EH (cell line): ENCODE data around the gene SEC16B.

Experiments
- DNase-seq: peaks from one replicate; pipeline ENCODE4 v3.0.0-alpha.2; 2015; ENCODE audit warnings: low read depth

Gene SEC16B

DNA sequence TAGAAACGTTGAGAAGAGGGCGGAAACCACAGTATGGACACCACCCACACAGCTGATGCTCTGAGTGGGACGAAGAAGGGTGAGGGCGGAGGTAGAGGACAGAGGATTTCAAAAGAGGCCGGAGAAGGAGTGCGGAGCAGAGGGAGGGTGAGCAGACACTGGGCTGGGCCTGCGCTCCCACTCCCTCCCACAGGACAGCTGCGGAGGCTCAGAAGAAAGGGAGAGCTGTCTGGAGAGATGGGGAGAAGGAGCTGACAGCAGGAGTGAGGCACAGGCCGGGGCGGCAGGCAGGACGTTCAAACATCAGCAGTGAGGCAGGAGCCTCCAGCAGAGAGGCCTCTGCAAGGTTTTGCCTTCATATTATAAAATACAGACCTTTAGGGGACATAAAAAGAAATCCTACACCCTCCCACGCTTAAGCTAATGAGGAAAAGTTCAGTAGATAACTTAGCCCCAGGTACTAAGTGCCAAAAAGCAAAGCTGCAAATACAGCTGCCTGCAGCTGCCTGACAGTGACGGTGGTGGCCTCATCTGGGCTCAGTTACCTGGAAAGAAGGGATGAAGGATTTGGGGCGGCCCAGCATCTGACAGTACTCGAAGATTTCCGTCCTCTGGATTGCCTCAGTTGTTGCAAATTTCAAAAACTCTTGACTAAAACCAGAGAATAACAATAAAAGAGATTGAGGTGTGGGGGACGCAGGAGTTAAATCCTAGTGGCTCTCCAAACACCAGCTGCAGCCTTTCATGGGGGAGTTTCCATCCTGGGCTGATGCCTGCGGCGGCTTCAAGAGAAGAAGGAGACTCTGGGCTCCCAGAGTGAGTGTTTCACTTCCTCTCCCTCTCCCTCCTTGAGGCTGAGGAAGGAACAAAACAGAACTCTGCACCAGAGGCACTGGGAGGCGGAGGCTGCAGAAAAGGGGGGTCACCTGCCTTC, 25.6 kb downstream of the SEC16B start:
- no peak for DNase-seq

DNA sequence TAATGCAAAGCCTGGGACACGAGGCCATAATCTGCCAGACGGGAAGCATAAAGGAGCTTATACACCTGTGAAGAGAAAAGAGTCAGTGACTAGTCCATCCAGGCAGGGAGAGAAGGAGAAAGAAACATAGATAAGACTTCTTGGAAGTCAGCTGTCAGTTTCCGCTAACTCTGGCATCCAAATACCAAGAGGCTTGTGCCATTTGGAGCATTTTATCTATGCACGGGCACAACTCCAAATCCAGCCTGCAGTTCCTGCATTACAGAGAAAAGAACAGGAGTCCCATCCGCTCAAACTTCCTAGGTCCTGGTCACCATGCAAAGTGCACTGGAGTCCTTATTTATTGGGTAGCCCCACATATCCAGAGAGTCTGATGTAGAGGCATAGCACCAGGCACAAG, 27.9 kb downstream of the SEC16B start:
- no peak for DNase-seq

DNA sequence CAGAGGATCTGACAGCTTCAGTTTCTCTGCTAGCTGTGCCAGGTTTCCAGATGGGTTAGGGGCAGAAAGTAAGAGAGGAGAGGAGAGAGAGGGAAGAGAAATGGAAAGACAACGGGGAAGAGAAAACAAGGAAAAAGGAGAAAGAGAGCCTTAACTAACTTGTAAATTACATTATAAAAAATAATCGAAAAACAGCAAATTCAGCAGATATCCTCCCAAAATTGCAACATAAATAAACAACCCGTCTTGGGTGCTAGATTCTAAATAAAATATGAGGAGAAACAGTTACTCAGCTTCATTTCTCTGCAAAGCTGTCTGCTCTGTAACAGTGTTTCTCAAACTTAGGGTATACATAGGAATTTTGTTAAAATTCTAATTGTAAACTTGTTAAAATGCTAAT, 29.2 kb downstream of the SEC16B start:
- no peak for DNase-seq

DNA sequence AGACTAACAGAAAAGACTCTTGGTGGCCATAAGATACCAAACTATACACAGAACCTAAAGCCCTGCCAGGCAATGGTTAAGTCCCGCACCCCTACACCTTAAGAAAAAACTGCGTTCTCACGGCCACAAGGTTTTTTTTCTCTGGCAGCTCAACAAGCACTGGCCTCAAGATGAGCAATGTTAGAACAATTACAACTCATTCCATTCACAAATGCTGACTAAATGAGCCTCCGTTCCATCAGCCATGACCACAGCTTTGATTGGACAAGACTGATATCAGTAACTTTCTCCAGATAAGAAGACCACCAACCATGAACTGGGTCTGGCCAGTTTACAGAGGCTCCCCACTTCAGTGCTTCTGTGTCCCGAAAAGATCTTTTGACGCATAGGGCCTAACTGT, 31.9 kb downstream of the SEC16B start:
- peak; percentile 83 for DNase-seq

DNA sequence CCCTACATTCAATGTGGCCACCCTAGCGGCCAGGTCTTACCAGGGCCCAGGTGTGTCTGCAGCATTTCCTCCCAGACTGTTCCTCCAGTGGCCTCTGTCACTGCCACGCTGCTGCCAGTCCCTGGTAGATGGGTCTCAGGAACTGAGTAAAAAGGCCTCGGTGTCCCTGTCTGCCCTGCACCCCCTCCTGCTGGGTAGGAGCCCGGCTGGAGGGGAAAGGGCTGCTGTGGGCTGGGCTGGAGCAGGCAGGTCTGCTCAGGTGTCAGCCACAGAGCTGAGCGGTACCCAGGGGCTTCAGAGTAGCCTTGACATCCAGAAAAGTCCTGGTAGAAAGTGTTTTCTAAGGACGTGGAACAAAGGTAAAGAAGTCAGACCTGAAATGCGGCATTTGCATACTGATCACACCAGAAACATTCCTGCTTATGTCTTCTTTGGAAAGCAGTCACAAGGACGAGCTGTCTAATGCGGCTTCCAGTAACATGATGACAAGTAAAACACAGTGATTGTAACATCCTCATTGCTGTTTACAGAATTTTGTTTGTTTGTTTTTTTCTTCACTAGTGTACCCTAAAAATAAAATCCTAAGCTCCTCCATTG, 32.6 kb downstream of the SEC16B start:
- no peak for DNase-seq

DNA sequence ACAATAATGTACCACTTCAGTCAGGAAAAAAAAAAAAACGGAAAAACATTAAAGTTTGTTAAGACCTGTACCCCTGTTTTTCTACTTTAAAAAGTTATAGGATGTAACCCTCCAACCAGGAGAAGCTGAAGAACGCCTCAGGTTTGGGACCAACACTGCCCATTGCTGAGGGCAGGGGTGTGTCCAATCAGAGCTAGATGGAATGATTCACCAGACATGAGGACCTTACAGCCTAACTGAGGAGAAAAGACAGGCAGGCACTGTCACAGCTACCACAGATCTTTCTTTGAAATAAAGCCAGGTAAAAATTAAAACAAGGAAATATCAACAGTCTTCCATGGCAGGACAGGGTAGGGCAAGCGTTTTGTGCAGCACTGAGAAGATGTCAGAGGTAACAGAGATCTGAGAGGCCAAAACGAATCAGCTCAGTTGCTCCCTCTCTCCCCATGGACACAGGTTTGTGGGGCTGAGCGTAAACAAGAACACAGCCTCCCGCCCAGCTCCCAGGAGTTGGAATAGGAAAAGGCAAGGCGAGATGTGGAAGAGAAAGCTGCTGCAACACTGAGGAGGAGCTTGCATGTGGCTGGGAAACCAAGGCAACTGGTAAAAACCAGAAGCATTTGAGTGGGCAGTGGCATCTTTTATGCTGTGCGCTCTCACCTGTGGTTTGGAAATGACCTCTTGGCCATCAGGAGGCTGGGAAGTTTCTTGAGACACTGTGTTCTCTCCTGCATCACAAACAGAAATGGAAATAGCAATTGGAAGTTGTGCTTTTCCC, 34.0 kb downstream of the SEC16B start:
- no peak for DNase-seq

DNA sequence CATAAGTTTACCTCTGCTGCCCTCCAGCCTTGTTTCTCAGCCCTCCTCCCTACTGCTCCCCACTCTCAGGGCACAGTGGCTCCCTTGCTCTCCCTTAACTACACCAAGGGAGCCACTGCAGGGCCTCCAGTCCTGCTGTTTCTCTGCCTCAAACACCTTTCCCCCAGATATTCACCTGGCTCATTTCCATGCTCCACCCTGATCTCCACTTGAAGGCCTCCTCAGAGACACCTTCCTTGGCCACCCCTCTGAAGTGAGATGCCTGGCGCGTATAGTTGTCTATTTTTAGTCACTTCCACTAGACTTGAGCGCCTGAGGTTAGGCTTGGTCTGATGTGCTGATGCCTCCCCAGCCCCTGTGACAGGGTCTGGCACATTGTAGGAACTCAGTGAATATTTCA, 34.9 kb downstream of the SEC16B start:
- no peak for DNase-seq

DNA sequence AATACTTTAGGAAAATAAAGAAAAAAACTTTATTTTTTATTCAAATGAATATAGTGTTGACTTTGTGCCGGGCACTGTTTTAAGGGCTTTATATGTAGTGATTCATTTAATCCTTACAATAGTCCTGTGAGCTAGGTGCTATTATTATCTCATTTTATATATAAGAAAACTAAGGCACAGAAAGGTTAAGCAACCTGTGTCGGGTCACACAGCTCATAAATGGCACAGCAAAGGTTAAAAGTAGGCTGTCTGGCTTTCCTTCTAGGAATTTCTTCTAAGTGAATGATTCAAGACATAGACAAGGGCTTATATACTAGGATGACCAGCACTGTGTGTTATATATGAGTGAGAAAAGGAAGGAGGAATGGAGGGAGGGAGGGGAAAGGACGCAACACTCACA, 35.4 kb downstream of the SEC16B start:
- DNase-seq, result no peak

DNA sequence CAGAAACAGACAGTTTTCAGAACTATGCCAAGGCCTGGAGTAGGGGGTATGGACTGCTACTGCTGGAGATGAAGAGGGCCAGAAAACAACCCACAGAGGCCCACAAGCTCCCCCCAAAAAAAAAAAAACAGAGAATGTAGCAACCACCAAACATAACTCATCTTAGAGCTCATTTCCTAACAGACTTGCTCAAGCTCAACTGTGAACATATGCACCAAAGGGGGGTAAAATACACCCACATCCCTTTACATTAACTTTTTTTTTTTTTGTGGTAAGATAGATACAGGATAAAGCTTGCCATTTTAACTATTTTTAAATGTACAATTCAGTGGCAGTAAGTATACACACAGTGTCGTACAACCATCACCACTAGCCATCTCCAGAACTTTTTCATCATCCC, 36.0 kb downstream of the SEC16B start:
- DNase-seq, result no peak

DNA sequence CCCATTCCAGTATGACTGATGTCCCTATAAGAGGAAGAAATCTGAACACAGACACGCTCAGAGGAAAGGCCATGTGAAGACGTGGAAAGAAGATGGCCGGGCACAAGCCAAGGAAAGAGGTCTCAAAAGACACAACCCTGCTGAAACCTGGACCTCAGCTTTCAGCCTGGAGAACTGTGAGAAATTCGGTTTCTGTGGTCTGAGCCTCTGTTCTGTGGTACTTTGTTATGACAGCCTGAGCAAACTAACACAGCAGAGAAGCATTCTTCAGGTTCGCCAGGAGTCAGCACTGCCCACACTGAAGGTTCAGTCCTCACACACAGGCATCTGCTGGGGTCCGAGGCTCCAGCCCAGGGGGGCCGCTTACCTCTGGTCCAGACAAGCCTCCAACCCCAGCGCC, 37.7 kb downstream of the SEC16B start:
- DNase-seq, result no peak

DNA sequence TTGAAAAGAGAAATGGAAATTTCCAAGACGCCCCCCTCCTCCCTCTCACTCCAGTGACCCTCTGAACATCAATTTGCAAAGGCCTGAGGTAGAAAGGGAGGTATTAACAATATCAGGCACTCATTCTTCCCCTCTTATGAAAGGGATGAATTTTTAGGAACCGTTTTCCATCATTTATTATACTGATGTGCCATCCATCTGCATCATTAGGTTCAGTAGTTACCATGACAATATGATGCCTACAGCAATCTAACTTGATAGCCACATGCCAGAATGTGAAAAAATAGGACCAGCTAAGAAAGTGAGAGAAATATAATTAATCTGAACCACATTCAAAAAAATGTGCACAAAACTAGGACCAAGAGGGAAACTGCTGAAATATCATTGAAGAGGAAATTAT, 40.9 kb downstream of the SEC16B start:
- DNase-seq, result no peak

DNA sequence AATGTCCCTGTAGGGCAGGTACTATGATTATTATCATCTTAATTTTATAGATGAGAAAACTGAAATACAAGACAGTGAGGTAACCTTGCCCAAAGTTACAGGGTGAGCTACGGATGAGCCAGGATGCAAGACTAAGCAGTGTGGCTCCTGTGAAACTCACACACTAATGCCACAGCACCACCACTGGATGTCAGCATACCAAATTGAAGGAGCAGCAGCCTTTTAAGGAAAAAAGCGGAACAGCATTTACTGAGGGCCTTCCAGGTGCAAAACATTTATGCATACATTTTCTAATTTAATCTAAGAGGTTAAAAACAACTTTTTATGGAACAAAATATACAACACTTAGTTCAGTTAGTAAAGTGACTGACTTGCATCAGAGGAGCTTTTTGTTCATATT, 41.7 kb downstream of the SEC16B start:
- peak; percentile 59 for DNase-seq

DNA sequence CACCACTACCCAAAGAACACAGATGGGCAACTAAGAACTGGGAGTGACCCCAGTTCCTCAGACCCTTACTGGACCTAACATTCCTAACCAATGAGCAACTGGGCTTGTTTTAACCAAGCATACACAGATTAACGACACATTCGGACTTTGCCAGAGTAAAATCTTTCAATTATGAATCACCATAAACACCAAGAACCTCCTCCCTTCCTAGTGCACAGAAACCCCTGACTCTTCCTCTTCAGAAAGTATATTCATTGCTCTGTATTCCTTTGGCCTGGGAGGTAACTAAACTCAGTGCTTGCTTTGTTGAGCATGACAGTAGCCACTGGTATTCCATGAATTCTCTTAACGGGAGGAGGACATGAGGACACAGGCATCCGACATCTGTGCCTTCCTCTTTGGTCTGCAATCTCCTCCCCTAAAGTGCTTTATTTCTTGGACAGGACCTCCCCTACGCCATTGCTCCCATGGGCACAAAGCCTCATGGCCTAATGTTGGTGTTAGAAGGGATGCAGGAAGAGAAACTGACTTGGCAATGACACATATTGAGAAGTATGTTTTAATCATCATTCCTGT, 42.7 kb downstream of the SEC16B start:
- DNase-seq, result peak; percentile 97

DNA sequence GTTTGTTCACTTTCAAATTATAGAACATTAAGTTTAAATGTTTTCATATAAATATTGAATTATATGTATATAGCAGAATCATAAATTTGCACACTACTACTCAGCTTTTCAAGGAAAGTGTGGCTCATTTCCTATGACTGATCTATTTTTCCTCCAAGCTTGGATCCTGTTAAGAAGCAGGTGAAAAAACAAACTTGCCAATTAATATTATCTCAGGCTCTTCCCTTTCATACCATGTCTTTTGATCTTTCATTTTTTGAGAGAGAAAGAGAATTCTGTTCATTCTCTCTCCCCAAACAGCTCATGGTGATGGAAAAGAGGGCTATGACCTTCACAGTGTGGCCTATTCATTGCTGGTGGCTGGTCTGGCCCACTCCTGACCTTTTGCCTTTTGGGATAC, 43.7 kb downstream of the SEC16B start:
- no peak for DNase-seq

DNA sequence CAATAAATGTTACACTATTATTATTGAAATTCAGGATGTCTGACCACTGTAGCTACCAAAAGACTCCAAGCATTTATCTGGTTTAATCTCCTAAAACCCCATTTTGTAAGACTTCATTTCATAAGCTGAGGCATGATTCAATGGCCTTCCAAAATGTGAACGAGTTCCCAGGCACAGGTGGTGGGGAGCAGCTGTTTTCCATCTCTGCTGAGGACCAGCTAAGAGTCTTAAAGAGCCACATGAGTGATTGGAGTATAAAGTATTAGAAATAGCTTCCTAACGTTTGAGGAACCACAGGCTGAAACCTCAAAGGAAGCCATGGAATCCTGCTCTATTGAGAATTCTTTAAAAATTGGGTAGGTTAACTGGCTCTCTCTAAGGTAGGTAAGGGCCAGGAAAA, 44.9 kb downstream of the SEC16B start:
- DNase-seq, result no peak

DNA sequence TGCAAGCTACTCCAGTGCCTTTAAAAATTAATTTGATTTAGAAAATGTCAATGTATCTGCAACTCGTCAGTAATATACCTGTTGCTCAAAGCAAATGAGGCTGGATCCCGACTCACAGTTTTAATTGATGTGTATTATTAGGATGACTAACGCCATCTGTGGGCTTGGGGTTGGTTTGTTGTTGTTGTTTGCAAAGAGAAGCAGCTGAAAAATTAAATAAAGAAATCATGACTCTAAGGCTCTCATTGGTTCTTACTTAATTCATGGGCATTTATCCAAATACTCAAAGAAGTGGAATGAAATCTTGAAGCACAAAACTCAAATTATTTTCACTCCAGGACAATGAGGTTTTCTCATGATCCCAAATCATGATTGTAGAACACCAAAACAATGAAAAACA, 46.4 kb downstream of the SEC16B start:
- DNase-seq, result no peak

DNA sequence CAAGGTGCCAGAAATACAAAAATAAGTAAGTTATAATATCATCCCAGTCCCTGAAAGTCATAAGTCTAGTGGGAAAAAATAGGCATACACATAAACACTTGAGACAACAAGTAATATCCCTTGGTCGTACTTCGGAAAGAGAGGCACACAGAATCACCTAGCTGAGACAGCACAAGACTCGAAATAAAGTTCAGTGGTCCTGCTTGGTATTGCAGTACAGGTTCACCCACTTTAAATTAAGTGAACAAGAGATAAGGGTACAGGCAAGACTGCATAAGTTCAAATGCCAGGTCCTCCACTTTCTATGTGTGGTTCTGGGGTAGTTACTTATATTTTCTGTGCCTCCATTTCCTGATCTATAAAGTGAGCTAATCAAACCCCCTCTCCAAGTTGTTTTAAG, 47.6 kb downstream of the SEC16B start:
- no peak for DNase-seq

DNA sequence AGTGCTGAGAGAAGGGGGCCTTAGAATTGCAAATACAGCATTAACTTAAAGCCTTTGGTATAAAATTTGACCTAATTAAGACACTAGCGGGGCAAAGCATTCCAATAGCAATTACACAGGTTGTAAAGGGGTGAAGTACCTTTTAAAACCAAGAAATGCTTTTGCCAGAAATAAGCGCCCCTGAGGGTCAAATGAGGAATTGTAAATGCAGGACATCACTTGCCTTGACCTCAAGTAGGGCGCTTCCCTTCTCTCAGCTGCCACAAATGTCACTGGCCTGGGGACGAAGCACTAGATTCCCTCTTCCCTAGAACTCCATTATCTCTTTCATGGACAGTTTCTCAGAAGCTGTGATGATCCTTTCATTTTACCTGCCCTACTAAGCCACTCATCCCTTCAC, 48.3 kb downstream of the SEC16B start:
- DNase-seq, result no peak

DNA sequence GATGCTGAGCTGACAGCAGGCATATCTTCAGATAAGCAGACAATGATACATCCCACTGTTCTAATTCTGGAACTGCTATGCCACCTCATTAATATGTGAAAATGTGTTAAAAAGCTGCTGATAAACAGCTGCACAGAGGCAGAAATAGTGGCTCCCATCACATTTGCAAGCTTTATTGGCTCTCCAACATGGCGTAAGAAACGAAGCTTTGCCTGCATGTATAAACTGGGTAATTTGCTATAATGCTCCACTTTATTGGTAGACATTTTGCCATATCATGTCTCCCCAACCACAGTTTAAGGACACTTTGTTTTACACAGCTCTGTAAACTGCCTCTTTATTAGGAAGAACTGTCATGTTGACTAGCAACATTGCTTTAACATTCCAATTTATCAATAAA, 49.8 kb downstream of the SEC16B start:
- DNase-seq, result no peak

DNA sequence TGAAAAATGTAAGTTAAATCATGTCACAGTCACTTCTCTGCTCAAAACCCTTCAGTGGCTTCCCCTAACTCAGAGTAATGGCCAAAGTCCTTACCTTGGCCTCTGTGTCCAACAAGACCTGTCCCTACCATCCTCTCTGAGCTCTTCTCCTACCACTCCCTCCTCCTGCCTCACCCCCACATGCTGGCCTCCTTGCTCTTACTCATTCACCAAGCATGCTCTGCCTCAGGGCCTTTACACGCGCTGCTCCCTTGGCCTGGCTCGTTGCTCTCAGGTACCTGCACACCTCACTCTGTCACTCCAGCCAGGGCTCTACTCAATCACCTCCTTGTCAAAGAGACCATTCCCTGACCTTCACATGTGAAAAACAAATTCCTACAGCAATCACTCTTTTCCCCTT, 54.2 kb downstream of the SEC16B start:
- no peak for DNase-seq

DNA sequence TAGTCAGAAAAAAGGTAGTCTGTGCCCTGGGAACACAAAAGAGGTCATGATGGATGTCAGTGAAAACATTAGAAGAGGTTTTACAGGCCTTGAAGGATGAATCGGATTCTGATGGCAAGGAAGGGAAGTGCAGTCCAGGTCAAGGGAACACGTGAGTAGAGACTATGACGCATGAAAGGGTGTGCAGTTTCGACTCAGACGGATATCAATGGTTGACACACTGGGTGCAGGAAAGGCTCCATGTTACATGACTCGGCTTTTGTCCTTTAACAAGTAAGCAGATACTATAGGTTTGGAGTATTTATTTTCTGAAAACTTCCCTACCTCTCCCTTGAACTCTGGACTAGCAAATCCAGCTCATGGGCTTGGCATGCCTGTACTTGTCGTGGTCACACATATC, 55.3 kb downstream of the SEC16B start:
- DNase-seq, result peak; percentile 20

DNA sequence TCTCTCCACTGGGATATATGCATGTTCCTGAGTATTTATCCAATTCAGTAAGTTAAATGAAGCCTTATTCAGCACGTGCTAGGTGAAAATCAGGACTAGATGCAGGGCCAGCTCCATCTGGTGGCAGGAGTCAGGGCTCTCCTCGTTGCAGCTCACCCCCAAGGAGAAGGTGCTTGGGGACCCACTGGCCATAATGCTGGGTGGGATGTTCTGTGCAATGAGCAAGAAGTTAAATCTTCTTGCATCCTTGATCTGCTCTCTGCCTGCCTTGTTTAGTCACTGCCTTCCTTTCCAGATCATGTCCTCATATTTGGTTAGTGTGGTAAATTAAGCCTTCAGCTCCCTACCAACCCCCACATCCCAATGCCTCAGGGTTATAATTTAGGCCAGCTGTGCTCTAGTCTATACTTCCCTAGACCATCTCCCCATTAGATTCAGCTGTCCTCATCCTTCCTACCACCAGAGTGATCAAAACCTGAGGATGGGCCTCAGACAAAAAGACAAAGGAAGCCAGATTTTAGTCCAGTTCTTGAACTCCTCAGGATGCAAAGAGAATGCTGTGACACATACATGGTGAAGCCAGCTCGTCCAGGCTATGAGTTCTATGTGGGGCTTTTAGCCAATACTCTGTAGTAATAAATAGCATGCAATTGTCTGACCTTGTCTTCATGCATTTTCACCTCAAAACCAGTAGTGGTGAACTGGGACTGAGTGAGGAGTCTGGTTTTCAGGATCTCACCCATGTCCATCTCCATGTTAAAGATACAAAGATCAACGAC, 55.9 kb downstream of the SEC16B start:
- DNase-seq, result peak; percentile 62
